Panc1 (cell line): ENCODE results near the gene KRT83. TPM values are rescaled to one million over a fixed set of nuclear protein-coding genes. Genes with fewer than 3 reads are reported as not detected.

ENCODE experiments used
- ATAC-seq: fragments of 200-7000 bp; cut with Tn5 transposase; 2 replicates; pipeline ENCODE4 v1.9.1; 2020; ENCODE audit warnings: mild to moderate bottlenecking, moderate library complexity
- BruUV-seq: library from RNA; stranded (reverse); fragments of 400-500 nt; replicated peaks from 2 replicates; lab custom pipeline; 2021; lab: Mats Ljungman, UMichigan
- CTCF ChIA-PET: fragments of 300-600 bp; sonication (Branson Sonifier 250); formaldehyde crosslinking; loops from one replicate; lab custom pipeline; 2022; ENCODE audit warnings: antibody characterized with exemption; lab: Charles Lee
- POLR2A ChIA-PET: fragments of 300-600 bp; sonication (Branson Sonifier 250); formaldehyde crosslinking; loops from one replicate; lab custom pipeline; 2022; ENCODE audit warnings: antibody characterized with exemption; lab: Charles Lee
- DNase-seq: peaks from one replicate; pipeline ENCODE4 v3.0.0-alpha.2; 2010; ENCODE audit warnings: low read depth, low spot score
- H3K27ac ChIP-seq: 2 replicates; pipeline ENCODE4 v1.5.1; 2011; ENCODE audit warnings: mild to moderate bottlenecking, low read length, inconsistent platforms
- H3K27me3 ChIP-seq: fragments of 200-500 bp; sonication (Bioruptor generic); 2 replicates; pipeline ENCODE4 v1.6.0; 2014; ENCODE audit warnings: low read length, inconsistent platforms; ENCODE audit not compliant: control insufficient read depth, insufficient read depth
- H3K36me3 ChIP-seq: fragments of 200-500 bp; sonication (Bioruptor generic); 2 replicates; pipeline ENCODE4 v1.5.1; 2014; ENCODE audit warnings: inconsistent platforms, mild to moderate bottlenecking, low read length, moderate library complexity; ENCODE audit not compliant: control insufficient read depth, insufficient read depth
- H3K4me1 ChIP-seq: 2 replicates; pipeline ENCODE4 v1.5.1; 2011; ENCODE audit warnings: inconsistent platforms, mild to moderate bottlenecking, low read length, moderate library complexity; ENCODE audit not compliant: control insufficient read depth, insufficient read depth
- H3K4me3 ChIP-seq, 2 experiments: 2 replicates each; pipeline ENCODE4 v1.5.1; 2011 to 2012; ENCODE audit warnings: low read depth in 2 of 2, low read length in 2 of 2, mild to moderate bottlenecking in 2 of 2, inconsistent platforms in 1 of 2, moderate library complexity in 1 of 2
- H3K9me3 ChIP-seq: fragments of 200-500 bp; sonication (Bioruptor generic); 2 replicates; pipeline ENCODE4 v1.5.1; 2014; ENCODE audit warnings: low read depth, mild to moderate bottlenecking, inconsistent platforms, low read length, moderate library complexity; ENCODE audit not compliant: control insufficient read depth, insufficient read depth
- POLR2AphosphoS5 ChIP-seq: IDR thresholded peaks from 2 replicates; pipeline ENCODE4 v1.6.1; 2012; ENCODE audit warnings: mild to moderate bottlenecking, low read depth, low read length, moderate library complexity
- SIN3A ChIP-seq: IDR thresholded peaks from 2 replicates; pipeline ENCODE4 v1.6.1; 2012; ENCODE audit warnings: low read depth, mild to moderate bottlenecking, low read length, moderate library complexity, borderline replicate concordance; ENCODE audit not compliant: insufficient read depth
- TCF7L2 ChIP-seq: IDR thresholded peaks from 2 replicates; pipeline ENCODE4 v1.6.1; 2011; ENCODE audit warnings: mild to moderate bottlenecking, low read depth, low read length, inconsistent platforms
- in situ Hi-C: cut with HindIII; loops from 2 replicates; pipeline ENCODE4 v1.10.0; 2016; ENCODE audit warnings: low sequenced_read_pairs, low pct_unique_long_range_greater_than_20kb
- intact Hi-C: fragments of 100-400 bp; cut with micrococcal nuclease; formaldehyde crosslinking; loops from one replicate; pipeline ENCODE4 v1.10.0; 2022; ENCODE audit not compliant: unreplicated experiment
- total RNA-seq: library from RNA; stranded (reverse); gene quantifications from one replicate; pipeline ENCODE4 v1.2.1, GENCODE V29; 2021; ENCODE audit not compliant: unreplicated experiment
- TF ChIP-seq, protein P1 (sequence below), 2 experiments: IDR thresholded peaks; 2 replicates each; pipeline ENCODE4 v1.6.1; 2011 to 2012; ENCODE audit warnings: low read depth in 2 of 2, control low read depth in 1 of 2, low read length in 1 of 2, mild to moderate bottlenecking in 1 of 2, moderate library complexity in 1 of 2; ENCODE audit not compliant: insufficient read depth in 1 of 2
- TF ChIP-seq, protein P2 (sequence below): fragments of 450-650 bp; IDR thresholded peaks from 2 replicates; pipeline ENCODE4 v1.5.1; 2017; ENCODE audit warnings: mild to moderate bottlenecking

The KRT83 gene
- total RNA-seq, 1 experiment from 2014 or later: 0.28 TPM

DNA sequence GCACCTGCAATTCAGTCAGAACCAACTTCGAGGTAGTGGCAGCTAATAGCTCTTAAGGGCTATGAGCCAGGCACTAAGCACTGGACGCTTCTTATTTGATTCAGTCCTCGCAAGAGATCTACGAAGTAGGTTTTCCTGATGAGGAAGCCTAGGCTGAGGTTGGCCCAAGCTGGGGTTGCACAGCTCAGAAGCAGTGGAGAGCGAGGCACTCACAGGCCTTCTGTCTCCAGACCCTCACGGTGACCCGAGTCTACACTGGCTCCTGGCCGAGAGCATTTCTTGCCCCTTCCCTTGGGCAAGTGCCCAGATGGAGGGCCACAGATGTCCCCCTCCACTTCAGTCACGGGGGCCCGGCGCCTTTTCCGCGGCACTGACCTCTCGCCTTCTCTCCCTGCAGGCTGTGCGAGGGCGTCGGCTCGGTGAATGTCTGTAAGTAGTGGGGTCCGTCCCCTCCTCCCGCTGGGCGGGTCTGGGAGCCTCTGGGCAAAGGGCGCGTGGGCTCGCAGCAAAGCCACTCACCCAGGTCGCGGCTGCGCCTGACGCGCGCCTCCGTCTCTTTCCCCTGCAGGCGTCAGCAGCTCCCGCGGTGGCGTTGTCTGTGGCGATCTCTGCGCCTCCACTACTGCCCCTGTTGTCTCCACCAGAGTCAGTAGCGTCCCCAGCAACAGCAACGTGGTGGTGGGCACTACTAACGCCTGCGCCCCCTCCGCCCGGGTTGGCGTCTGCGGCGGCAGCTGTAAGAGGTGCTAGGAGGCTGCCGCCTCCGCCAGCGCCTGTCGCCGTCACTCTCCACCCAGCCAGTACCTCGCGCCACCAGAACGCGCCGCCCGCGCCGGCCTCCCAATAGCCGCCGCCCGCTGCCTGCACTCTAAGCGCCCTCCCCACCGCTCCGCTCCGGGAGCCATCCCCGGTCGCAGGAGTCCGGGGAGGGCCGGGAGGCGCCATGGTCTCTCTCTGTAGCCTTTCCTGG lies 13.1 kb downstream of the KRT83 start:
- Histone ChIP-seq H3K27ac (peak overlapping the region; percentile 71), H3K27me3 (no peaks in the 10 kb centered on the region)

DNA sequence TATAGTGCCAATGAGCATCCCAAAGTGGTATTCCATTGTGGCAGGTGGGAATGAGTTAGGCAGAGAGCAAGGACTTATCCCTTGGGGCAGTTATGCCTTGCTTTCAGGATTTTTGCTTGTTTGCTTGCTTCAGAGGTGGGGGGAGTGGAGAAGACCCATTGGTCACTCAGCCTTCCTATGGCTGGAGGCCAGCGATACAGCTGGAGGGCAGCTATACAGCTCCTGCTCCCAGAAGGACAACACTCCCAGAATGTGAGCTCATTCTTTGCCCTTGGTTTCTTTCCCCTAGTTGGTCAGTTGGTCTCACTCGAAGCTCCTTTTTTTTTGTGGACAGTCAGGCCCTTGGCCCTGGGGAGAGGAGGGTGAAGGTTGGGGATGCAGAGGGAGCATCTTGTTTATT lies 14.5 kb downstream of the KRT83 start:
- peak overlapping the region; percentile 55; the same call in 1 of the 2 replicates for H3K27ac ChIP-seq
- TSS peak; percentile 76 for BruUV-seq

More for the DNA sequence above, 13.1 kb downstream of the KRT83 start:
- no peaks in the 10 kb centered on the region for H3K36me3 ChIP-seq
- in situ Hi-C loops (no loop called here), intact Hi-C loops (no loop called here)
- TF ChIP-seq, protein P1, sequence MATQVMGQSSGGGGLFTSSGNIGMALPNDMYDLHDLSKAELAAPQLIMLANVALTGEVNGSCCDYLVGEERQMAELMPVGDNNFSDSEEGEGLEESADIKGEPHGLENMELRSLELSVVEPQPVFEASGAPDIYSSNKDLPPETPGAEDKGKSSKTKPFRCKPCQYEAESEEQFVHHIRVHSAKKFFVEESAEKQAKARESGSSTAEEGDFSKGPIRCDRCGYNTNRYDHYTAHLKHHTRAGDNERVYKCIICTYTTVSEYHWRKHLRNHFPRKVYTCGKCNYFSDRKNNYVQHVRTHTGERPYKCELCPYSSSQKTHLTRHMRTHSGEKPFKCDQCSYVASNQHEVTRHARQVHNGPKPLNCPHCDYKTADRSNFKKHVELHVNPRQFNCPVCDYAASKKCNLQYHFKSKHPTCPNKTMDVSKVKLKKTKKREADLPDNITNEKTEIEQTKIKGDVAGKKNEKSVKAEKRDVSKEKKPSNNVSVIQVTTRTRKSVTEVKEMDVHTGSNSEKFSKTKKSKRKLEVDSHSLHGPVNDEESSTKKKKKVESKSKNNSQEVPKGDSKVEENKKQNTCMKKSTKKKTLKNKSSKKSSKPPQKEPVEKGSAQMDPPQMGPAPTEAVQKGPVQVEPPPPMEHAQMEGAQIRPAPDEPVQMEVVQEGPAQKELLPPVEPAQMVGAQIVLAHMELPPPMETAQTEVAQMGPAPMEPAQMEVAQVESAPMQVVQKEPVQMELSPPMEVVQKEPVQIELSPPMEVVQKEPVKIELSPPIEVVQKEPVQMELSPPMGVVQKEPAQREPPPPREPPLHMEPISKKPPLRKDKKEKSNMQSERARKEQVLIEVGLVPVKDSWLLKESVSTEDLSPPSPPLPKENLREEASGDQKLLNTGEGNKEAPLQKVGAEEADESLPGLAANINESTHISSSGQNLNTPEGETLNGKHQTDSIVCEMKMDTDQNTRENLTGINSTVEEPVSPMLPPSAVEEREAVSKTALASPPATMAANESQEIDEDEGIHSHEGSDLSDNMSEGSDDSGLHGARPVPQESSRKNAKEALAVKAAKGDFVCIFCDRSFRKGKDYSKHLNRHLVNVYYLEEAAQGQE (IDR thresholded peaks at IDR 0.05; ENCODE audit: insufficient read depth in 1 of 2, low read depth in 2 of 2, low read length in 1 of 2): no peak
- TF ChIP-seq POLR2AphosphoS5: peak; percentile 34; the same call in 1 of the 2 replicates
- TF ChIP-seq SIN3A: 0 out of 2 replicates have a peak, but pooled peaks have one; percentile 49
- TF ChIP-seq TCF7L2: no peak
- TF ChIP-seq, protein P2, sequence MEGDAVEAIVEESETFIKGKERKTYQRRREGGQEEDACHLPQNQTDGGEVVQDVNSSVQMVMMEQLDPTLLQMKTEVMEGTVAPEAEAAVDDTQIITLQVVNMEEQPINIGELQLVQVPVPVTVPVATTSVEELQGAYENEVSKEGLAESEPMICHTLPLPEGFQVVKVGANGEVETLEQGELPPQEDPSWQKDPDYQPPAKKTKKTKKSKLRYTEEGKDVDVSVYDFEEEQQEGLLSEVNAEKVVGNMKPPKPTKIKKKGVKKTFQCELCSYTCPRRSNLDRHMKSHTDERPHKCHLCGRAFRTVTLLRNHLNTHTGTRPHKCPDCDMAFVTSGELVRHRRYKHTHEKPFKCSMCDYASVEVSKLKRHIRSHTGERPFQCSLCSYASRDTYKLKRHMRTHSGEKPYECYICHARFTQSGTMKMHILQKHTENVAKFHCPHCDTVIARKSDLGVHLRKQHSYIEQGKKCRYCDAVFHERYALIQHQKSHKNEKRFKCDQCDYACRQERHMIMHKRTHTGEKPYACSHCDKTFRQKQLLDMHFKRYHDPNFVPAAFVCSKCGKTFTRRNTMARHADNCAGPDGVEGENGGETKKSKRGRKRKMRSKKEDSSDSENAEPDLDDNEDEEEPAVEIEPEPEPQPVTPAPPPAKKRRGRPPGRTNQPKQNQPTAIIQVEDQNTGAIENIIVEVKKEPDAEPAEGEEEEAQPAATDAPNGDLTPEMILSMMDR: peak; percentile 31; the same call in 1 of the 2 replicates
- ChIA-PET POLR2A (interaction anchor here (0.6 kb wide), 1 partner anchor 37 kb away, joined by 3 read pairs; no protein-coding TSS in a partner anchor), CTCF (interaction anchor here (0.6 to 1.1 kb wide), 4 partner anchors 20 to 330 kb away, joined by 3 to 5 read pairs (median 4); no protein-coding TSS in a partner anchor)
- DNase-seq (no peak), ATAC-seq (peak; percentile 94)
- peak overlapping the region; percentile 46 to 59 for H3K4me3 ChIP-seq
- peaks cover 10% of the 10 kb centered on the region for H3K4me1 ChIP-seq
- H3K9me3 ChIP-seq: no peaks in the 10 kb centered on the region
- BruUV-seq: no TSS peak

More for the DNA sequence above, 14.5 kb downstream of the KRT83 start:
- Histone ChIP-seq H3K9me3 (no peaks in the 10 kb centered on the region), H3K4me1 (peaks cover 10% of the 10 kb centered on the region), H3K4me3 (no peak overlapping the region), H3K27me3 (no peaks in the 10 kb centered on the region), H3K36me3 (no peaks in the 10 kb centered on the region)
- ATAC-seq (no peak), DNase-seq (no peak)
- TF ChIP-seq TCF7L2 (no peak), SIN3A (no peak), POLR2AphosphoS5 (no peak)
- TF ChIP-seq, protein P2: no peak
- TF ChIP-seq, protein P1 (IDR thresholded peaks at IDR 0.05; ENCODE audit: insufficient read depth in 1 of 2, low read depth in 2 of 2, low read length in 1 of 2): no peak
- in situ Hi-C loops: no loop called here
- CTCF ChIA-PET: interaction anchor here (0.7 to 1.2 kb wide), 3 partner anchors 26 to 122 kb away, joined by 3 to 4 read pairs (median 3); no protein-coding TSS in a partner anchor
- POLR2A ChIA-PET: no interaction called here
- intact Hi-C loops: no loop called here
